ENCODE measurements around the gene MAEA.
"Not testable (repeated sequence)": the region's sequence is repeated elsewhere in the genome, so short reads cannot be mapped to it uniquely, and the experiment has no call there.

The MAEA gene

GRCh38 chr4:1371176-1372165 lies 81.8 kb downstream of the MAEA start:
- TF ChIP-seq, protein P1, sequence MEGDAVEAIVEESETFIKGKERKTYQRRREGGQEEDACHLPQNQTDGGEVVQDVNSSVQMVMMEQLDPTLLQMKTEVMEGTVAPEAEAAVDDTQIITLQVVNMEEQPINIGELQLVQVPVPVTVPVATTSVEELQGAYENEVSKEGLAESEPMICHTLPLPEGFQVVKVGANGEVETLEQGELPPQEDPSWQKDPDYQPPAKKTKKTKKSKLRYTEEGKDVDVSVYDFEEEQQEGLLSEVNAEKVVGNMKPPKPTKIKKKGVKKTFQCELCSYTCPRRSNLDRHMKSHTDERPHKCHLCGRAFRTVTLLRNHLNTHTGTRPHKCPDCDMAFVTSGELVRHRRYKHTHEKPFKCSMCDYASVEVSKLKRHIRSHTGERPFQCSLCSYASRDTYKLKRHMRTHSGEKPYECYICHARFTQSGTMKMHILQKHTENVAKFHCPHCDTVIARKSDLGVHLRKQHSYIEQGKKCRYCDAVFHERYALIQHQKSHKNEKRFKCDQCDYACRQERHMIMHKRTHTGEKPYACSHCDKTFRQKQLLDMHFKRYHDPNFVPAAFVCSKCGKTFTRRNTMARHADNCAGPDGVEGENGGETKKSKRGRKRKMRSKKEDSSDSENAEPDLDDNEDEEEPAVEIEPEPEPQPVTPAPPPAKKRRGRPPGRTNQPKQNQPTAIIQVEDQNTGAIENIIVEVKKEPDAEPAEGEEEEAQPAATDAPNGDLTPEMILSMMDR (IDR thresholded peaks at IDR 0.05; ENCODE audit: borderline replicate concordance, insufficient read depth, low read depth, low read length) = no peak
- no peak overlapping the region for H3K4me3 ChIP-seq (ENCODE audit: low read depth, low read length)

DNA sequence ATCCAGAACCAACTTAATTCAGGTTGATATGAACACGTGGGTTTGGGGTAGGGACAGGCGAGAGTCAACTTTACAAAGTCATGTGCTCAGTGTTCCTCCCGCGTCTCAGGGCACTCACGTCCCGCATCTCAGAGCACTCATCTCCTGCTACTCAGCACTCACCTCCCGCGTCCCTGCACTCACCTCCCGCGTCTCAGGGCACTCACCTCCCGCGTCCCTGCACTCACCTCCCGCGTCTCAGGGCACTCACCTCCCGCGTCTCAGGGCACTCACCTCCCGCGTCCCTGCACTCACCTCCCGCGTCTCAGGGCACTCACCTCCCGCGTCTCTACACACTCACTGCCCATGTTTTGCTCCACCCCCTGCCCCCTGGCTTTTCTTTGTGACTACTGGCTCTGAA lies 82.9 kb downstream of the MAEA start:
- H3K4me3 ChIP-seq (ENCODE audit: low read depth, low read length) = not testable (repeated sequence)

- H3K4me3 ChIP-seq (ENCODE audit: low read depth, low read length) = no peak overlapping the region
- TF ChIP-seq, protein P1 (IDR thresholded peaks at IDR 0.05; ENCODE audit: borderline replicate concordance, insufficient read depth, low read depth, low read length) = no peak
Observed at GRCh38 chr4:1373892-1374705, 84.4 kb downstream of the MAEA start.

DNA sequence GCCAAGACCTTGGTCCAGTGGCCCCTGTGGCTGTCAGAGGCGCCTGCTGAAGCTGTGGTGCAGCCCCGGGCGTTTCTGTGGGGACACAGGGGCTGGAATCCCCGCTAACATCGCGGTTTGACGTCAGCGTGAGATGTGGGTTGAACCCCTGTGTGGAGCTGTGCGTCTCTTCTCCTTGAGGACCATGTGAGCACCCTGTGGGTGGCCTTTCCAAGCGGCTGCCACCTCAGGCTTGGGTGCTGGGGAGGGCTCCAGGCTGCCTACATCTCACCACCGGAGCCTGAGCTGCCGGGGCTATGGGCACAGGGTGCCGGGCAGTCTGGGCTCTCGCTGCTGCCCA lies 85.0 kb downstream of the MAEA start:
- no peak overlapping the region for H3K4me3 ChIP-seq (ENCODE audit: low read depth, low read length)
- TF ChIP-seq, protein P1 (IDR thresholded peaks at IDR 0.05; ENCODE audit: borderline replicate concordance, insufficient read depth, low read depth, low read length) = no peak

GRCh38 chr4:1375051-1375721 lies 85.5 kb downstream of the MAEA start:
- TF ChIP-seq, protein P1 (IDR thresholded peaks at IDR 0.05; ENCODE audit: borderline replicate concordance, insufficient read depth, low read depth, low read length) = no peak
- H3K4me3 ChIP-seq (ENCODE audit: low read depth, low read length) = no peak overlapping the region

- no peak overlapping the region for H3K4me3 ChIP-seq (ENCODE audit: low read depth, low read length)
- TF ChIP-seq, protein P1 (IDR thresholded peaks at IDR 0.05; ENCODE audit: borderline replicate concordance, insufficient read depth, low read depth, low read length) = no peak
Observed at GRCh38 chr4:1375761-1376322, 86.2 kb downstream of the MAEA start.

DNA sequence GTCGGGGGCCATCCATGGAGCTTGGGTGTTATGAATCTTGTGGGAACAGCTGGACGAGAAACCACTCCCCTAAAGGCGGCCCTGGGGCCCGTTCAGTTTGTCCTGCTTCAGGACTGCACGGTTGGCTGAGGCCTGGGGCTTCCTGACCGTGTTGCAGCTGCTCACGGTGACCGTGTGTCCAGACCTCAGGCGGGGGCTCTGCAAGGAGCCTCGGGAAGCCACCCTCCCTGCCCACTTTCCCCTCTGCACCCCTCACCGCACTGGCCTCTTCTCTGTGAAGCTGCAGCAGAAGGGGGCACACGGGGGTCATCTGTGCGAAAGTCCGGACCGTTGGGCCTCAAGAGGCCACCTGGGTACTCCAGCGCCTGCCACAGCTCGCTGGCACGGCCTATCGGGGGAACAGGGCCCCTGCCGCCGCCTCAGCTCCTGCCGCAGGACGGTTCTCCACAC lies 86.7 kb downstream of the MAEA start:
- no peak overlapping the region for H3K4me3 ChIP-seq (ENCODE audit: low read depth, low read length)
- TF ChIP-seq, protein P1 (IDR thresholded peaks at IDR 0.05; ENCODE audit: borderline replicate concordance, insufficient read depth, low read depth, low read length) = no peak
